ENCODE data around the gene CEP55.
A peak's percentile ranks its signal among the peaks of the same experiment; 100 is the strongest.
"Not testable (repeated sequence)": the region's sequence is repeated elsewhere in the genome, so short reads cannot be mapped to it uniquely, and the experiment has no call there.

Gene CEP55

DNA sequence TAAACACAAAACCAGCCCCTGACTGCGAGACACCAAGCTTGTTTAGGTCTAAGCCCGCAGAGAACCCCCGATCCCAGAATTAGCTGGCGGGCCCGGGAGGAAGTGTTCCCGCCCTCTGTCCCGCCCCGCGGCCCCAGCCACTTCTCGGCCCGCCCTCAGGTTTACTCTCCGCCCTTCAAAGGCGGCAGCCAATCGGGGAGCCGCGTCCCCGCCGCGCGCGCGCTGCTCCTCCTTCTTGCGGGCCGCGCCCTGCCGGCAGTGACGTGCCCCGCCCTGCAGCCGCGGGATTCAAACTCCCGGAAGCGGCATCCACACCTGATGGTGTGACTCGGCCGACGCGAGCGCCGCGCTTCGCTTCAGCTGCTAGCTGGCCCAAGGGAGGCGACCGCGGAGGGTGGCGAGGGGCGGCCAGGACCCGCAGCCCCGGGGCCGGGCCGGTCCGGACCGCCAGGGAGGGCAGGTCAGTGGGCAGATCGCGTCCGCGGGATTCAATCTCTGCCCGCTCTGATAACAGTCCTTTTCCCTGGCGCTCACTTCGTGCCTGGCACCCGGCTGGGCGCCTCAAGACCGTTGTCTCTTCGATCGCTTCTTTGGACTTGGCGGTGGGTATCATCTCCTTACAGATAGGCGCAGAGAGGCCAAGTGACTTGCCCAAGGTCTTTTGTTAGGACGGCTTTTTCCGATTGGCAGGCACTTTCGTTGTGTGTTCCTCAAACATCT is at the start of gene CEP55:
Gene CEP55, plus strand, starts transcription at position 291 of the 720 bp plus-strand sequence. CDS start 3,440 bp downstream, outside the sequence.
- peak; percentile 98 for DNase-seq (ENCODE audit: low spot score)

- no peak for DNase-seq (ENCODE audit: low spot score)
Measured at GRCh38 chr10:93447019-93447418, 49.4 kb upstream of the CEP55 start.

- DNase-seq (ENCODE audit: low spot score) = no peak
Measured at GRCh38 chr10:93447970-93448369, 48.4 kb upstream of the CEP55 start.

- no peak for DNase-seq (ENCODE audit: low spot score)
Measured at GRCh38 chr10:93451244-93451947, 45.0 kb upstream of the CEP55 start.

DNA sequence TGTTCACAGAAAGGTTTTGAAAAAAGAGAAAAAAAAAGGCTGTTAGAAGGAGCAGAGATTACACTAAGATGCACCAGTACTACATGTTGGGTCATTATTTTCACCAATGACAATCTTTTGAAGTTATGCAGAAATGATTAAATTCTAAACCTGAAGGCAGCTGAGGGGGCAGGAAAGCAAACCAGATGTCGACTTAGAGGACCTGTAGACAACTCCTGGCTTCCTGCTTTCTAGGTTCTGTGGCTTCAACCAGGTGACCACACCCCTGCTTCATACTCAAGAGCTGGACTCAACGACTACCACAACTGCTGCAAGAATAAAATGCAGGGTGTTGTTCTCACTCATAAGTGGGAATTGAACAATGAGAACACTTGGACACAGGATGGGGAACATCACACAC is 44.3 kb upstream of the CEP55 start:
- DNase-seq (ENCODE audit: low spot score) = no peak

GRCh38 chr10:93454146-93454545 is 42.3 kb upstream of the CEP55 start:
- no peak for DNase-seq (ENCODE audit: low spot score)

GRCh38 chr10:93454736-93455135 is 41.7 kb upstream of the CEP55 start:
- no peak for DNase-seq (ENCODE audit: low spot score)

DNA sequence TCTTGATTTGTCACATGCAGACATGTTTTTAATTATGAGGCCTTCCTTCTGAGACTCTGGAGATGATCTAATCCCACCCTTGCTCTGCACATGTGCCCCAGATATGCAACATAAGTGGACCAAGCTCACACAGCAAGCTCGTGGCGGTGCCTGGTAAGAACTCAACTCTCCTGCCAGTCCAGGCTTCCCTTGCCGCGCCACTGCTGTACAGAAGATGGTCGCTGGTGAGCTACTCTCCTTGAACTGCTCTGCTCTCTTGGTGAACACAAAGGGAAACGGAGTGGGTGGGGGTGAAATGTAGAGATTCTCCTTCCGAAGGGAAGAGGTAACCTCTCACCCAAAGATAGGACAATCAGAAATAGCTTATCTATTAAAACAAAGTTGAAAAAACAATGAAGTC is 39.9 kb upstream of the CEP55 start:
- DNase-seq (ENCODE audit: low spot score) = no peak

- no peak for DNase-seq (ENCODE audit: low spot score)
Measured at GRCh38 chr10:93457511-93457910, 38.9 kb upstream of the CEP55 start.

- DNase-seq (ENCODE audit: low spot score) = peak; percentile 89
Measured at GRCh38 chr10:93458821-93459257, 37.6 kb upstream of the CEP55 start.

DNA sequence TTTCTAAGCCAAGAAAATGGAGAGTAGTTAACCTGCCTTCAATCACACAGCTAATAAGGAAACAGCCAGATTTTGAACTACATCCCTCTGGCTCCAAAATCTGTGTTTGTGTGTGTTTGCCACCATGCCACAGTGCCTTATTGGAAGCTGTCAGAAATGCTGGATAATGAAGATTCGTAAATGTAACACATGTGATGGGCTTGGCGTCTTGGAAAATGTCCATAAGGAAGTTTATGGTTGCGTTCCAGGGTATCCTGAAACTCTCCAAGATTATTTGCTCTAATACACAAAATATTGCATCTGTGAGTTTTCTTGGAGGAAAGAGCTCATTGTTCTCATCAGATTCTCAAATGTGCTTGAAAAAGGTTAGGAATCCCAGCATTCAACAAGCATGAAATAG is 36.9 kb upstream of the CEP55 start:
- no peak for DNase-seq (ENCODE audit: low spot score)

DNA sequence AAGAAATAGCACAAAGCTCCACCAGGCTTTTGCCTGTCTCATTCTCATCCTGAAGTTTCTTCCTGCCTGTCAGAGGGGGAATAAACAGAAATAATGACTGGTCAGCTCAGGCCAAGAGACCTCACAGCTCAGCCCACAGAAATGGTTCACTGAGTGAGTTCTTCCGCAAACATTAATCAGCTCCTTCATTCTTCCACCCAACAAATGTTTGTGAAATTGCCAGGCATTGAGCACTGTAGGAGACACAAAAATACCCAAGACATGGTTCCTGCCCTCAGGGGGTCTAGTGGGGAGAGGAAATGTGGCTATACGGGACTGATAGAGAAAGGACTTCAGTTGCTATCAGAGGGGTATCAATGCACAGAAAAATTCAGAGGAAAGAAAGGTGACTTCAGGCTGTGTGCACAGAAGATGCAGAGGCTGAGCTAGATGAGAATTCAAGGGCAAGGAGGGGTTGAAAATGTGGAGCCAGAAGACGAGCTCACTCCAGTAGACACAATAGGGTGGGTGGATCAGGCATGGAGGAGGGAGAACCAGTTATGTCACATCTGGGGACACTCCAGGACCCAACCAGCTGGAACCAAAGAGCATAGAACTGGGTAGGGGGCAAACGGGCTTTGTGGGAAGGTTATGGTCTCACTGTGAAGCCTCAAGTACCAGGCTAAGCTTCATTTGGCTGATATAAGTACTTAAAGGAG is 35.2 kb upstream of the CEP55 start:
- DNase-seq (ENCODE audit: low spot score) = peak; percentile 40

- DNase-seq (ENCODE audit: low spot score) = peak; percentile 38
Measured at GRCh38 chr10:93461807-93462178, 34.6 kb upstream of the CEP55 start.

DNA sequence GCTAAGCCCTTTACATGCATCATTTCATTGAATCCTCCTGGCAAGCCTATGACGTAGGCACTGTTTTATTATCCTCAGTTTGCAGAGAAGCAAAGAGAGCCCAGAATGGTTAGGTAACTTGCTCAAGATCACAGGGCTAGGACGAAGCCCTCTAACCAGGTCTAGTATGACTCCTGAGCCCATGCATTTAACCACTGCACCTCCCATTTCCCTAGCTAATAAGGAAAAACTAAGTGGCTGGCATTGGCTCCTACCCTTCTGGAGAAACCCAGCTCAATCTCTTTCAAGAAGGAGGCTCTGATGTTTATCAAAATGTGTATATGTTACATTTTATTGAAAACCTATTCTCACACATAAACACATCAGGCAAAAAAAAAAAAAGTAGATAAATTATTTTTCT is 34.0 kb upstream of the CEP55 start:
- DNase-seq (ENCODE audit: low spot score) = no peak

- no peak for DNase-seq (ENCODE audit: low spot score)
Measured at GRCh38 chr10:93462881-93463280, 33.5 kb upstream of the CEP55 start.

- DNase-seq (ENCODE audit: low spot score) = no peak
Measured at GRCh38 chr10:93463723-93464476, 32.5 kb upstream of the CEP55 start.

DNA sequence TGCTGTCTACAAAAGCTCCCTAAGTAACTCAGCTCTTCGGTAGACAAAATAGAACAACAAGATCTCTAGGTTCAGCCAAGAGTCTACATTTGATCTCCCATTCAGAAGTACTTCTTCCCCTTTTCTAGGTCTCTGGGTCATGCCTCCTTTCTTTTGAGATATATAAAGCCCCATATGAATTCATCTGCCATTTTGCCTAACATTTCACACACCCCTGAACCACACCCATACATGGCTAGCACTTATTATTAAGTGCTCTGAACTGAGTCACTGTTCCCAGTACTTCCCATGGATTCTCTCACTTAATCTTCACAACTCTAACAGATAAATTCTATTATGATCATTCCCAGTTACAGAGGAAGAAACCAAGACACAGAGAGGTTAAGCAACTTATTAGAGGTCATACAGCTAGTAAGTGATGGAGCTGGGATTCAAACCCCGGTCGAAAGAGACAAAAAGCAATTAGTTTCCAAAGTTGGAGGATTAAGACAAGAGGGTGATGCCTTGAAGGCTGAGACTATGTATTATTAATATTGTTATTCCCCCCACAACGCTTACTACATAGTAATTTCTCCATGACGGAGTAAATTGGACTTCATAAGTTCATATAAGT is 31.5 kb upstream of the CEP55 start:
- DNase-seq (ENCODE audit: low spot score) = no peak

DNA sequence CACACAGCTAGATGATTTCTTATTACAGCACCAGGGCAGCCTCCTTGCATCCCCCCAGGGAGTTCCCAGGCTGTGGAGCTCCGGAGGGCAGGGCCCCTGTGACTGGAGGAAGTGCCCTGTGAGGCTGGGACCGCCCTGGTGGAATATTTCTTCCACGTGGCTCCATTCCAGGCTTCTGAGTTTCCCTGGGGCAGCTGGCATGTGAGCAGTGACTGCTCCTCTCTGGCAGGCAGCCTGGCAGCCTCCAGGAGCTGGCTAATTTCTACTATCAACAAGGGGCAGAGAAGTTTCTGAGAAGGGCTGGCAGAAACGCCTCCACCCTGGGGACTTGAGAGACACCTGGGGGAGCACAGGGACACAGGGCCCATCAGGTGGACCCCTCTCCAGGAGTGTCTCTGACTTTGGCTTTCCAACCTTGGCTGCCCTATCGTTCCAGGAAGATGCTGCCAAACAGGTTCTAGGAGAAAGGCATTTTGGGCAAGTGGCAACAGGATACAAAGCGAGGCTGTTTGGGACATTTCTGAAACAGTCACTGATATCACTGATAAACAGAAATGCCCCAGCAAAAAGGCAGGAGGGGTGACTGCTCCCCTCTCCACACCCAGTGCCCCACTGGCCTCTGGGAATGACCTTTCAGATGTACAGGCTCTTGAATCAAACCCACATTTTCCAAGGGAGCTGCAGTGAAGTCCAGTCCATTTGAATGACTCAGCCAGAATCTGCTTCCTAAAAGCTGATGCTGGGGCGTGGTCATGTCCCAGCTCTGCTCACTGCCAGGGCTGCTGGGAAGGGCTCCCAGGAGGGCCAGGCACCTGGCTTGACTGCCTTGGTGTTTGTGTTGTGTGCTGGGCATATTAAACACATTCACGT is 30.4 kb upstream of the CEP55 start:
- DNase-seq (ENCODE audit: low spot score) = peak; percentile 86

- not testable (repeated sequence) for DNase-seq (ENCODE audit: low spot score)
Measured at GRCh38 chr10:93467635-93468034, 28.8 kb upstream of the CEP55 start.

GRCh38 chr10:93468461-93469213 is 27.8 kb upstream of the CEP55 start:
- peak; percentile 82 for DNase-seq (ENCODE audit: low spot score)
